ENCODE results near the gene PDE3B.
"Not testable (repeated sequence)": the region's sequence is repeated elsewhere in the genome, so short reads cannot be mapped to it uniquely, and the experiment has no call there.

The PDE3B gene

GRCh38 chr11:14813516-14813915, 169.9 kb downstream of the PDE3B start:
- no peak for DNase-seq (ENCODE audit: low spot score)

DNA sequence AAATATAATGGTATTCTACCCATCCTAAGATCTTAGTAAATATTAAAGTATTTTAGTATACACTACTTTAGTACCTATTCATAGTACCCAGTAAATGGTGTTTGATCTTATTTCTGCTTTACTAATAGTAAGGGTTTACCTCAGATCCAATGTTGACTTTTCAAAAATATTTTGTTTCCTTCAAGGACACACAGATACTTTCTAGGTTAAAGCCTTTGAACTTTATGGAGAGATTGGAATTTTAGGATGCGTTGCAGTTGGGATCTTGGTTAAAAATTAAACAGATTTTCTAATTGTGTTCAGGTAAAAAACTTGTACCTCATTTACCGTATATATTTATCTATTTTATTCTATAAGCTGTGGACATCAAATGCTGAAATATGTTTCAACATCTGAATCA, 175.2 kb downstream of the PDE3B start:
- no peak for DNase-seq (ENCODE audit: low spot score)

GRCh38 chr11:14819596-14819995, 176.0 kb downstream of the PDE3B start:
- DNase-seq (ENCODE audit: low spot score), result no peak

DNA sequence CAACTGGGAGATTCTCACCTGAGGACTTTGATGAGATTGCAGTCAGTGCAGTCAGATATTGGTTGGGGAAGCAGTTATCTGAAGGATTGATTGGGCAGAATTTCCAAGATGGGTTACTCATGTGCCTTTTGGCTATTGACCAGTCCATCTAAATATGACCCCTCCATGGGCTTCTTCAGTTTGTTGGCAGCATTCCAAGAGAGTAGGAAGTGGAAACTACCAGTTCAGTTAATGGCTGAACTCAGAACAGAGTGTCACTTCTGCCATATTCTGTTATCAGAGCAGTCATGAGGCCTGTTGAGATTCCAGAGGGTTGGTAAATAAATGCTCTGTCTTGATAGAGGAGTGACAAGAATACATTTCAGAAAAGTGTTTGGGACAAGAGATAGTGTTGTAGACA, 177.4 kb downstream of the PDE3B start:
- DNase-seq (ENCODE audit: low spot score), result no peak

- DNase-seq (ENCODE audit: low spot score), result no peak
Observed at GRCh38 chr11:14826600-14826999, 183.0 kb downstream of the PDE3B start.

DNA sequence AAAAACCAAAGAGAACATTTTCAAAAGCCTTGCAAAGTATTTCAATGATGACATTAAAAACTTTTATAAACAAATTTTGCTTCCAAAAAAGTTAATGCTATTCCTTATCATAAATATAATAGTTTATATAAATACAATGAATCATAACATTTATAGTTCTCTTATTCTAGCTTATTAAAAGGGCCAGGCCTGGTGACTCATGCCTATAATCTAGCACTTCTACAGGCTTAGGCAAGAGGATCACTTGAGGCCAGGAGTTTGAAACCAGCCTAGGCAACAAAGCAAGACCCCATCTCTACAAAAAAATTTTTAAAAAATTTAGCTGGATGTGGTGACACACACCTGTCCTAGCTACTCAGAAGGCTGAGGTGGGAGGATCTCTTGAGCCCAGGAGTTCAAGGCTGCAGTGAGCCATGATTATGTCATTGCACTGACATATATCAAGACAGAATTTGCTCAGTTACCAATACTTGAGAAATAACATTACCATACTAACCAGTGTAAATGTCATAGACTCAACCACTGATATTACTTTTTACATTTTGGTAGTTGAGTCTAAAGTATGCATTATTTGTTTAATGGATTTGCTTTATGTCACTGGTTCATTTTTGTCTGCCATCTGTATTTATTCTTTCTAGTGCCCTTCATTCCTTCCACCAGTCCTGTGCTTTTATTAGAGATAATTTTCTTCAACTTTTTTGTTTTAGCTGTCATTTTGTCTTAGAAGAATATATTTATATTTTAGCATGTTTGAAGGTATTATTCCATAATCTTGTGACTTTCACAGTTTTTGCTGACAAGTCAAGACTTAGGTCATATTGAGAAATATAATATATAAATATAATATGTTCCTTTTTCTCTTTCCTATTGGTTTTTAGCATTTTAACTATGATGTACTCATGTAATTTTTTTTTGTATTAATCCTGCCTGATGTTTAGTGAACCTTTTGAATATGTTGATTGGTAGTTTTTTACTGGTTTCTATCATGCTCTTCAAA, 192.2 kb downstream of the PDE3B start:
- no peak for DNase-seq (ENCODE audit: low spot score)

GRCh38 chr11:14842002-14842401, 198.4 kb downstream of the PDE3B start:
- DNase-seq (ENCODE audit: low spot score), result no peak

DNA sequence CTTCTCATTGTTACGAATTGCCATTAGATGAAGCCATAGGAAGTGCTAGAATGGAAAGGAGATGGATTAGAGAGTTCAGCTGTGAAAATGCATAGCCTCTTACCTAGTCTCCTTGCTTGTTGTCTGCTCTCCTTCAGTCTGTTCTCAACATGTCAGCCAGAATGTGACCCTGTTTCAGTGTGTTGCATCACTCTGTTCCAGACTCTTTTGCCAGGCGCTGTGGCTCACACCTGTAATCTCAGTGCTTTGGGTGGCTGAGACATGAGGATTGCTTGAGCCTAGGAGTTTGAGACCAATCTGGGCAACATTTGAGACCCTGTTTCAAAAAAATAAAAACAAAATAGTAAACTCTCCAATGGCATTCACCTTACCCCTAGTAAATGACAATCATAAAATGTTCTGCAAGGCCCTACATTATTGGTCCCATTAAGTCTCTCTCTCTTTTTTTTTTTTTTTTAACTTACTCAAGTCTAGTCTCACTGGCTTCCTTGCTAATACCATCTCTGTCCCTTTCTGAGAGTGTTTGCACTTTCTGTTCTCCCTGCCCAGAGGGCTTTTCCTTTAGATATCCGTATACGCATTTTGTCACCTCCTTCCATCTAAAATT, 209.1 kb downstream of the PDE3B start:
- DNase-seq (ENCODE audit: low spot score), result no peak

GRCh38 chr11:14854057-14854456, 210.5 kb downstream of the PDE3B start:
- no peak for DNase-seq (ENCODE audit: low spot score)

GRCh38 chr11:14855890-14856289, 212.3 kb downstream of the PDE3B start:
- no peak for DNase-seq (ENCODE audit: low spot score)

GRCh38 chr11:14857621-14858020, 214.0 kb downstream of the PDE3B start:
- no peak for DNase-seq (ENCODE audit: low spot score)

GRCh38 chr11:14858404-14858803, 214.8 kb downstream of the PDE3B start:
- DNase-seq (ENCODE audit: low spot score), result no peak

- DNase-seq (ENCODE audit: low spot score), result no peak
Observed at GRCh38 chr11:14860511-14860910, 216.9 kb downstream of the PDE3B start.

DNA sequence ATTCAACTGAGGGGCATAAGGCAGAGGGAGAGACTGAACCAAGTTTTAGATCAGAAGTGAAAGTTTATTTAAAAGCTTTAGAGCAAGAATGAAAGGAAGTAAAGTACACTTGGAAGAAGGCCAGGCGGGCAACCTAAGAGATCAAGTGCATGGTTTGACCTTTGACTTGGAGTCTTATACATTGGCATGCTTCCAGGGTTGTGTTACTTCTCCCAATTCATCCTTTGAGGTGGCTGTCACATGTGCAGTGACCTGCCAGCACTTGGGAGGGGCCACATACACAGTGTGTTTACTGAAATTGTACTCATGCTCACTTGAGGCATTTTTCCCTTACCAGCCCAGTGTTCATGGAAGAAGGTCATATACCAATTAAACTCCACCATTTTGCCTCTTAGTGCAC, 218.1 kb downstream of the PDE3B start:
- DNase-seq (ENCODE audit: low spot score), result no peak

- DNase-seq (ENCODE audit: low spot score), result not testable (repeated sequence)
Observed at GRCh38 chr11:14863775-14864174, 220.2 kb downstream of the PDE3B start.

DNA sequence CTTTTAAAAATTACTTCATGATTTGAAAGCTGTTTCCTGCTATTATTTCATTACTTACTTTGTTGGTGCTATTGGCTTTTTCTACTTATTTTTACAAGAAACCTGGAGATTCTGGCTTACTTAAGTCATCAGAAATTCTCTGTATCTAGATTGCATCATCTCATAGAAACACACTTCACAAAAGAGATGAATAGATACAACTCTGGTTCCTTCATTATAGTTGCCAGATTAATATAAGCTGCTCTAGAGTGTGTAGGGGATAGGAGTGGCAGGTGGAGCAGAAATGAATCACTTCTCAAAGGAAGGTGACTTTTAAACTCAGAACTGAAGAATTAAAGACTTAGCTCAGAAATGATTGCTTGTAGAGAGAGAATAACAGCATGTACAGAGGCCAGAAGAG, 228.4 kb downstream of the PDE3B start:
- no peak for DNase-seq (ENCODE audit: low spot score)

DNA sequence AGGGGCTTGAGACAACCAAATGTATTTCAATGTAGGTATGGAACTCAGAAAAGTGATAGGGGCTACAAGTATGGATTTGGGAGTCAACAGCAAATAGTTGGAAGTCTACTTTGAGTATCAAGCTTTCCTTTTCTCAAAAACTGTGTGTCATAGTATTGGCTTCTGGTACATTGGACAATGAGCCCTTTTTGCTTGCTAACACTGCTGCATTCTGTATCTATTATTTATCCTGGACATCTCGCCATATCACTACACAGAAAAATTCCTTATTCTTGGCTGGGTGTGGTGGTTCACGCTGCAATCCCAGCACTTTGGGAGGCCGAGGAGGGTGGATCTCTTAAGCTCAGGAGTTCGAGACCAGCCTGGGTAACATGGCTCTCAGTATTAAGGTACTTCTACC, 230.0 kb downstream of the PDE3B start:
- no peak for DNase-seq (ENCODE audit: low spot score)

DNA sequence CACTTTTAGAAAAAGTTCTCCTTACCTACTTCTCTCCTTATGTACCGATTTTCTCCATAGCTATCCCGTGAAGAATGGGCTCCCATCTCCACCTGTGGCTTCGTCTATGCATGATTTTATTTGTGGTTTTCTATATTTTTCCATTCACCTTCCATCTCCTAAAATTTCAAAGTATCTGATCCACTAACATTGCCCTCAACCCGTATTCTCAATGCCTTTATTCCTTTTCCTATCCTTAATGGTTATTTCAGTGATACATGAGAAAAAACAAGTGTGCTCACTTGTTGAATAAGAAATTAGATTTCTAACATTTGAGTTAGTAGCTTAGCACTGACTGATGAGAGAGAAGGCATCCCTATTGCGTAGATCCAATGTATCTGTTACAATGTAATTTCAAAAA, 231.6 kb downstream of the PDE3B start:
- no peak for DNase-seq (ENCODE audit: low spot score)

GRCh38 chr11:14881576-14882193, 238.1 kb downstream of the PDE3B start:
- no peak for DNase-seq (ENCODE audit: low spot score)

- no peak for DNase-seq (ENCODE audit: low spot score)
Observed at GRCh38 chr11:14882196-14882595, 238.6 kb downstream of the PDE3B start.

- not testable (repeated sequence) for DNase-seq (ENCODE audit: low spot score)
Observed at GRCh38 chr11:14883683-14884082, 240.1 kb downstream of the PDE3B start.

DNA sequence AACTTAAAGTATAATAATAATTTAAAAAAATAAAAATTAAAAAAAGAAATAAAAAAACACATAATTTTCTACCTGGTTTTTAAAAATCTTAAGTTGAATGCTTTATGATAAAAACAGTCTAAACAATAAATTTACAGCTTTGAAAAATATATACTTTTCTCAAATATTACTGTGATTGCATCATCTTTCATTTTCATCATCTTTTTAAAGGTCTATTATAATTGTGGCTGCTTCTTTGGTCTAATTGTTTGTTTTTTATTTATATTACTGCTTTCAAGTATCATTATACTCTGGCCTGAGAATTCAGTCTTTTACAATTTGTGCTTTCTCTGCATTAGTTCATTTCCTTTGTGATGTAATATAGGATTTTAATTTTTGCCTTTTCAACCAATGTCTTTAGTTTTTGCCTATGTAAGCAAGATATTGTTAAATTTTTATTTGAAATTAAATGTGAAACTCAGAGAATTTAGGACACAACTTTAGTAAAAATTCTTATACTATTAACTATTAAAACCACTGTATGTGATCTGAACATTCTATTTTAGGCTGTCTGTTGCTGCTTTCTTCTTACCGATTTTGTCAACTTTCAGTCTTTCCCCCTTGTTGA, 241.2 kb downstream of the PDE3B start:
- DNase-seq (ENCODE audit: low spot score), result no peak

DNA sequence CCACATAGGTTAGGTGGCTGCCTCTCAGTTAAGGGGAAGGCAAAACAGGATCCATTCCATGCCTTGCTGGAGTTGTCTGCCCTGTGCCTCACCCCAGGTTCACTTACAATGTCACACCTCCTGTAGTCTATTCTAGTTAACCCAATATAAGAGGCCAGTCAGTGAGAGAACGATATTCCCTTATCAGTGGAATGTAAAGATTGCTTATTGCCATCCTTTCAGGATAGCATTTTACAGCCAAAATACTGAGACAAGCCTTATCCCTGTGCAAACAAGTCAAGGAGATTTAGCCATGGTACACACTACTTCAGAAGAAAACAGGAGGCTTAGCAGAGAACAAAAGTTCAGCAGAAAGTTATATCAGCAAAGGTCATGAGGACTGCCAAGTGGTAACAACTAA, 242.9 kb downstream of the PDE3B start:
- no peak for DNase-seq (ENCODE audit: low spot score)
